HCT116 (cell line): ENCODE measurements around the gene ROGDI. TPM values are rescaled to one million over a fixed set of nuclear protein-coding genes. Genes with fewer than 3 reads are reported as not detected.

Source experiments
- ATAC-seq: fragments of 200-7000 bp; cut with Tn5 transposase; 2 replicates; pipeline ENCODE4 v1.9.1; 2020; ENCODE audit warnings: mild to moderate bottlenecking, moderate library complexity
- BruUV-seq: library from RNA; stranded (reverse); fragments of 400-500 nt; replicated peaks from 2 replicates; lab custom pipeline; 2021; lab: Mats Ljungman, UMichigan
- CTCF ChIA-PET: fragments of 300-600 bp; sonication (Branson Sonifier 250); formaldehyde crosslinking; loops from one replicate; lab custom pipeline; 2021; ENCODE audit warnings: antibody characterized with exemption; lab: Charles Lee
- POLR2A ChIA-PET: fragments of 300-600, 350-600 bp; sonication (Branson Sonifier 250); formaldehyde crosslinking; loops from one replicate; lab custom pipeline; 2021; ENCODE audit warnings: antibody characterized with exemption; lab: Charles Lee
- RAD21 ChIA-PET, 2 experiments: fragments of 300-600 bp; sonication (Branson Sonifier 250); formaldehyde crosslinking; loops; one replicate each; lab custom pipeline; 2023; ENCODE audit warnings: low total read pairs in 2 of 2; ENCODE audit not compliant: uncharacterized antibody in 2 of 2, unreplicated experiment in 2 of 2, low non-redundant PET in 1 of 2; lab: Charles Lee
- DNase-seq: peaks from one replicate; pipeline ENCODE4 v3.0.0-alpha.2; 2010; ENCODE audit warnings: low read depth, low spot score
- H2AFZ ChIP-seq: fragments of 200-600 bp; shearing (Covaris generic), sonication (generic); 2 replicates; pipeline ENCODE4 v1.6.1; 2017; ENCODE audit warnings: low read depth, mixed run types, mixed read lengths, antibody characterized with exemption, low read length; ENCODE audit not compliant: poor library complexity, severe bottlenecking
- H3K27ac ChIP-seq: 2 replicates; pipeline ENCODE4 v1.5.1; 2012; ENCODE audit warnings: low read depth, low read length
- H3K27me3 ChIP-seq: fragments of 200-600 bp; sonication (generic); 2 replicates; pipeline ENCODE4 v1.6.1; 2016; ENCODE audit warnings: mixed run types, low read length, mixed read lengths; ENCODE audit not compliant: insufficient read depth
- H3K36me3 ChIP-seq, 2 experiments: fragments of 200-500 bp in 1 of 2; fragments of 200-600 bp in 1 of 2; sonication (Bioruptor generic) in 1 of 2; sonication (generic) in 1 of 2; 2 replicates each; pipeline versions ENCODE4 v1.5.1 to v1.6.1; 2014 to 2016; ENCODE audit warnings: low read length in 2 of 2, inconsistent platforms in 1 of 2, mixed read lengths in 1 of 2, mixed run types in 1 of 2; ENCODE audit not compliant: insufficient read depth in 2 of 2, control insufficient read depth in 1 of 2
- H3K4me1 ChIP-seq, 2 experiments: fragments of 200-600 bp in 1 of 2; sonication (generic) in 1 of 2; 2 replicates each; pipeline versions ENCODE4 v1.5.1 to v1.6.1; 2012 to 2017; ENCODE audit warnings: low read length in 2 of 2, inconsistent platforms in 1 of 2, mild to moderate bottlenecking in 1 of 2, mixed read lengths in 1 of 2, mixed run types in 1 of 2, moderate library complexity in 1 of 2; ENCODE audit not compliant: insufficient read depth in 2 of 2, control insufficient read depth in 1 of 2
- H3K4me2 ChIP-seq: fragments of 200-600 bp; sonication (generic); 2 replicates; pipeline ENCODE4 v1.6.1; 2017; ENCODE audit warnings: mixed run types, low read length, mixed read lengths
- H3K4me3 ChIP-seq, 2 experiments: fragments of 200-600 bp in 1 of 2; sonication (generic) in 1 of 2; replicated peaks in 1 of 2; 2 replicates each; pipeline ENCODE4 v1.5.1; 2011 to 2016; ENCODE audit warnings: low read length in 2 of 2, control low read depth in 1 of 2, low read depth in 1 of 2, mild to moderate bottlenecking in 1 of 2, mixed read lengths in 1 of 2, mixed run types in 1 of 2
- H3K79me2 ChIP-seq: fragments of 200-600 bp; sonication (generic); 2 replicates; pipeline ENCODE4 v1.6.1; 2017; ENCODE audit warnings: mild to moderate bottlenecking, mixed run types, low read length, moderate library complexity, mixed read lengths; ENCODE audit not compliant: insufficient read depth
- H3K9ac ChIP-seq: fragments of 200-600 bp; sonication (generic); 2 replicates; pipeline ENCODE4 v1.6.1; 2016; ENCODE audit warnings: low read length, mixed read lengths
- H3K9me2 ChIP-seq: fragments of 200-600 bp; sonication (generic), shearing (Covaris generic); 2 replicates; pipeline ENCODE4 v1.6.1; 2017; ENCODE audit warnings: mixed run types, mild to moderate bottlenecking, moderate library complexity; ENCODE audit not compliant: insufficient read depth
- H3K9me3 ChIP-seq, 2 experiments: fragments of 200-500 bp in 1 of 2; fragments of 200-600 bp in 1 of 2; sonication (Bioruptor generic) in 1 of 2; sonication (generic) in 1 of 2; 2 replicates each; pipeline ENCODE4 v1.6.1; 2014 to 2017; ENCODE audit warnings: low read length in 2 of 2, mixed read lengths in 2 of 2, inconsistent platforms in 1 of 2, low read depth in 1 of 2, mild to moderate bottlenecking in 1 of 2, mixed run types in 1 of 2, moderate library complexity in 1 of 2; ENCODE audit not compliant: control insufficient read depth in 1 of 2, insufficient read depth in 1 of 2
- H4K20me1 ChIP-seq: fragments of 200-600 bp; sonication (generic), shearing (Covaris generic); 2 replicates; pipeline ENCODE4 v1.6.1; 2017; ENCODE audit warnings: mixed run types, mild to moderate bottlenecking, moderate library complexity; ENCODE audit not compliant: insufficient read depth
- ATF3 ChIP-seq: IDR thresholded peaks from 2 replicates; pipeline ENCODE4 v1.6.1; 2012
- CTCF ChIP-seq, 3 experiments: fragments of 200-600 bp in 1 of 3; sonication (generic) in 1 of 3; IDR thresholded peaks in 2 of 3; conservative IDR thresholded peaks in 1 of 3; 2 replicates each; pipeline ENCODE4 v1.5.1; 2012 to 2017; ENCODE audit warnings: low read depth in 2 of 3, low read length in 2 of 3, antibody characterized with exemption in 1 of 3, borderline replicate concordance in 1 of 3, control low read depth in 1 of 3, mild to moderate bottlenecking in 1 of 3, mixed read lengths in 1 of 3, mixed run types in 1 of 3, moderate library complexity in 1 of 3; ENCODE audit not compliant: insufficient read depth in 1 of 3
- EGR1 ChIP-seq: IDR thresholded peaks from 2 replicates; pipeline ENCODE4 v1.6.1; 2012; ENCODE audit warnings: low read depth
- REST ChIP-seq: IDR thresholded peaks from 2 replicates; pipeline ENCODE4 v1.6.1; 2012; ENCODE audit warnings: low read depth
- SIN3A ChIP-seq: IDR thresholded peaks from 2 replicates; pipeline ENCODE4 v1.6.1; 2012; ENCODE audit warnings: low read depth
- SP1 ChIP-seq: IDR thresholded peaks from 2 replicates; pipeline ENCODE4 v1.6.1; 2012; ENCODE audit warnings: low read depth
- TCF7L2 ChIP-seq: IDR thresholded peaks from 2 replicates; pipeline ENCODE4 v1.7.0; 2011; ENCODE audit warnings: borderline replicate concordance, inconsistent platforms; ENCODE audit not compliant: insufficient read depth, insufficient read length; ENCODE audit errors: extremely low read depth
- ZBTB33 ChIP-seq: IDR thresholded peaks from 2 replicates; pipeline ENCODE4 v1.6.1; 2011; ENCODE audit warnings: mild to moderate bottlenecking, low read length, moderate library complexity; ENCODE audit not compliant: insufficient replicate concordance; ENCODE audit errors: extremely low read depth
- intact Hi-C: fragments of 100-400 bp; cut with micrococcal nuclease; formaldehyde crosslinking; loops from 2 replicates; pipeline ENCODE4 v1.10.0; 2022
- total RNA-seq: library from RNA; stranded (reverse); gene quantifications from one replicate; pipeline ENCODE4 v1.2.1, GENCODE V29; 2021; ENCODE audit not compliant: unreplicated experiment

ROGDI gene
- total RNA-seq, 1 experiment from 2014 or later: 20.1 TPM

GRCh38 chr16:4748682-4749411 lies 53.6 kb downstream of the ROGDI start:
- H3K9me3 ChIP-seq: no peaks in the 10 kb centered on the region
- no peak overlapping the region for H3K4me2 ChIP-seq
- no peaks in the 10 kb centered on the region for H3K9me2 ChIP-seq
- ATAC-seq: no peak
- no TSS peak for BruUV-seq
- ChIA-PET CTCF (no interaction called here), POLR2A (no interaction called here), RAD21 (no interaction called here)
- no peaks in the 10 kb centered on the region for H4K20me1 ChIP-seq
- H3K79me2 ChIP-seq: no peaks in the 10 kb centered on the region
- H3K9ac ChIP-seq: no peak overlapping the region
- DNase-seq: no peak
- TF ChIP-seq REST: no peak
- no peak for TF ChIP-seq EGR1
- no peak for TF ChIP-seq TCF7L2
- TF ChIP-seq ZBTB33: no peak
- TF ChIP-seq CTCF (IDR thresholded peaks at IDR 0.05 in 2 of 3, conservative IDR thresholded peaks at IDR 0.05 in 1 of 3; ENCODE audit: borderline replicate concordance in 1 of 3, insufficient read depth in 1 of 3, low read depth in 2 of 3, low read length in 2 of 3): no peak
- no peak for TF ChIP-seq SIN3A
- no peak for TF ChIP-seq ATF3
- no peak for TF ChIP-seq SP1
- intact Hi-C loops: no loop called here
- no peak overlapping the region for H2AFZ ChIP-seq
- H3K27me3 ChIP-seq: no peaks in the 10 kb centered on the region
- H3K4me1 ChIP-seq: no peaks in the 10 kb centered on the region
- H3K27ac ChIP-seq: no peak overlapping the region
- H3K4me3 ChIP-seq: no peak overlapping the region
- H3K36me3 ChIP-seq: peaks cover 0 to 8% of the 10 kb centered on the region in 2 experiments; a peak in 3 of 4 replicates
